Neural cell (in vitro differentiated cells): Measurements from ENCODE around the gene NIPBL.

Source experiments
- EP300 ChIP-seq: fragments of 450-650 bp; conservative IDR thresholded peaks from 2 replicates; pipeline ENCODE4 v1.6.1; 2014; ENCODE audit warnings: antibody characterized with exemption, mild to moderate bottlenecking, moderate library complexity; ENCODE audit not compliant: poor library complexity, severe bottlenecking
- EZH2 ChIP-seq: fragments of 200-600, 300-800 bp; shearing (Covaris generic), sonication (generic); IDR thresholded peaks from 2 replicates; pipeline ENCODE4 v1.6.1; 2014; ENCODE audit warnings: antibody characterized with exemption, low read length, borderline replicate concordance, mild to moderate bottlenecking; ENCODE audit not compliant: insufficient read depth, poor library complexity, severe bottlenecking
- MXI1 ChIP-seq: fragments of 450-650 bp; conservative IDR thresholded peaks from 2 replicates; pipeline ENCODE4 v1.6.1; 2014; ENCODE audit warnings: antibody characterized with exemption, mild to moderate bottlenecking; ENCODE audit not compliant: poor library complexity, severe bottlenecking
- POLR2AphosphoS5 ChIP-seq: IDR thresholded peaks from 2 replicates; pipeline ENCODE4 v1.6.1; 2012
- RAD21 ChIP-seq: fragments of 450-650 bp; conservative IDR thresholded peaks from 2 replicates; pipeline ENCODE4 v1.6.1; 2014; ENCODE audit warnings: antibody characterized with exemption, mild to moderate bottlenecking, moderate library complexity
- TAF1 ChIP-seq: IDR thresholded peaks from 2 replicates; pipeline ENCODE4 v1.6.1; 2012; ENCODE audit warnings: low read depth
- TF ChIP-seq, protein P1 (sequence below): fragments of 450-650 bp; IDR thresholded peaks from 2 replicates; pipeline ENCODE4 v1.5.1; 2014; ENCODE audit warnings: antibody characterized with exemption, mild to moderate bottlenecking, moderate library complexity; ENCODE audit not compliant: poor library complexity, severe bottlenecking
- TF ChIP-seq, protein P2 (sequence below): IDR thresholded peaks from 2 replicates; pipeline ENCODE4 v1.6.1; 2012; ENCODE audit warnings: borderline replicate concordance

- TF ChIP-seq POLR2AphosphoS5 (no peak), EP300 (no peak), MXI1 (no peak), EZH2 (no peak), RAD21 (no peak), TAF1 (no peak)
- TF ChIP-seq, protein P1, sequence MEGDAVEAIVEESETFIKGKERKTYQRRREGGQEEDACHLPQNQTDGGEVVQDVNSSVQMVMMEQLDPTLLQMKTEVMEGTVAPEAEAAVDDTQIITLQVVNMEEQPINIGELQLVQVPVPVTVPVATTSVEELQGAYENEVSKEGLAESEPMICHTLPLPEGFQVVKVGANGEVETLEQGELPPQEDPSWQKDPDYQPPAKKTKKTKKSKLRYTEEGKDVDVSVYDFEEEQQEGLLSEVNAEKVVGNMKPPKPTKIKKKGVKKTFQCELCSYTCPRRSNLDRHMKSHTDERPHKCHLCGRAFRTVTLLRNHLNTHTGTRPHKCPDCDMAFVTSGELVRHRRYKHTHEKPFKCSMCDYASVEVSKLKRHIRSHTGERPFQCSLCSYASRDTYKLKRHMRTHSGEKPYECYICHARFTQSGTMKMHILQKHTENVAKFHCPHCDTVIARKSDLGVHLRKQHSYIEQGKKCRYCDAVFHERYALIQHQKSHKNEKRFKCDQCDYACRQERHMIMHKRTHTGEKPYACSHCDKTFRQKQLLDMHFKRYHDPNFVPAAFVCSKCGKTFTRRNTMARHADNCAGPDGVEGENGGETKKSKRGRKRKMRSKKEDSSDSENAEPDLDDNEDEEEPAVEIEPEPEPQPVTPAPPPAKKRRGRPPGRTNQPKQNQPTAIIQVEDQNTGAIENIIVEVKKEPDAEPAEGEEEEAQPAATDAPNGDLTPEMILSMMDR = no peak
- TF ChIP-seq, protein P2, sequence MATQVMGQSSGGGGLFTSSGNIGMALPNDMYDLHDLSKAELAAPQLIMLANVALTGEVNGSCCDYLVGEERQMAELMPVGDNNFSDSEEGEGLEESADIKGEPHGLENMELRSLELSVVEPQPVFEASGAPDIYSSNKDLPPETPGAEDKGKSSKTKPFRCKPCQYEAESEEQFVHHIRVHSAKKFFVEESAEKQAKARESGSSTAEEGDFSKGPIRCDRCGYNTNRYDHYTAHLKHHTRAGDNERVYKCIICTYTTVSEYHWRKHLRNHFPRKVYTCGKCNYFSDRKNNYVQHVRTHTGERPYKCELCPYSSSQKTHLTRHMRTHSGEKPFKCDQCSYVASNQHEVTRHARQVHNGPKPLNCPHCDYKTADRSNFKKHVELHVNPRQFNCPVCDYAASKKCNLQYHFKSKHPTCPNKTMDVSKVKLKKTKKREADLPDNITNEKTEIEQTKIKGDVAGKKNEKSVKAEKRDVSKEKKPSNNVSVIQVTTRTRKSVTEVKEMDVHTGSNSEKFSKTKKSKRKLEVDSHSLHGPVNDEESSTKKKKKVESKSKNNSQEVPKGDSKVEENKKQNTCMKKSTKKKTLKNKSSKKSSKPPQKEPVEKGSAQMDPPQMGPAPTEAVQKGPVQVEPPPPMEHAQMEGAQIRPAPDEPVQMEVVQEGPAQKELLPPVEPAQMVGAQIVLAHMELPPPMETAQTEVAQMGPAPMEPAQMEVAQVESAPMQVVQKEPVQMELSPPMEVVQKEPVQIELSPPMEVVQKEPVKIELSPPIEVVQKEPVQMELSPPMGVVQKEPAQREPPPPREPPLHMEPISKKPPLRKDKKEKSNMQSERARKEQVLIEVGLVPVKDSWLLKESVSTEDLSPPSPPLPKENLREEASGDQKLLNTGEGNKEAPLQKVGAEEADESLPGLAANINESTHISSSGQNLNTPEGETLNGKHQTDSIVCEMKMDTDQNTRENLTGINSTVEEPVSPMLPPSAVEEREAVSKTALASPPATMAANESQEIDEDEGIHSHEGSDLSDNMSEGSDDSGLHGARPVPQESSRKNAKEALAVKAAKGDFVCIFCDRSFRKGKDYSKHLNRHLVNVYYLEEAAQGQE = no peak
Observed at GRCh38 chr5:37056762-37057161, 180.2 kb downstream of the NIPBL start.
